Type B pancreatic cell (in vitro differentiated cells): ENCODE measurements around the gene CXCR4. TPM values are rescaled to one million over a fixed set of nuclear protein-coding genes. Genes with fewer than 3 reads are reported as not detected.

Experiments
- DNase-seq: peaks from one replicate; pipeline ENCODE4 v3.0.0; 2021; ENCODE audit warnings: mixed read lengths; ENCODE audit not compliant: unreplicated experiment; ENCODE audit errors: extremely low spot score
- H3K27ac Mint-ChIP-seq: 2 replicates; pipeline ENCODE4 v1.8.0; 2021; ENCODE audit warnings: mild to moderate bottlenecking, mixed read lengths
- H3K27me3 Mint-ChIP-seq: 2 replicates; pipeline ENCODE4 v1.8.0; 2021; ENCODE audit warnings: mixed read lengths
- H3K36me3 Mint-ChIP-seq: 2 replicates; pipeline ENCODE4 v1.8.0; 2021; ENCODE audit warnings: mixed read lengths
- H3K4me1 Mint-ChIP-seq: one replicate; pipeline ENCODE4 v1.8.0; 2021; ENCODE audit warnings: mixed read lengths; ENCODE audit not compliant: unreplicated experiment
- H3K4me3 Mint-ChIP-seq: 2 replicates; pipeline ENCODE4 v1.8.0; 2021; ENCODE audit warnings: mild to moderate bottlenecking, mixed read lengths
- H3K9me3 Mint-ChIP-seq: 2 replicates; pipeline ENCODE4 v1.8.0; 2021; ENCODE audit warnings: mixed read lengths
- CTCF ChIP-seq: fragments of 200-600 bp; sonication (generic); conservative IDR thresholded peaks from 2 replicates; pipeline ENCODE4 v1.5.0; 2021; ENCODE audit warnings: antibody characterized with exemption, mild to moderate bottlenecking
- total RNA-seq: library from RNA; stranded (reverse); gene quantifications from 2 replicates; pipeline ENCODE4 v1.2.1, GENCODE V29; 2021; ENCODE audit warnings: low replicate concordance

The CXCR4 gene
- total RNA-seq, 1 donor from 2014 or later, result 34.8 TPM

- DNase-seq, result no peak
- Mint-ChIP-seq H3K9me3 (no peaks in the 10 kb centered on the region), H3K27ac (no peak overlapping the region), H3K4me3 (no peak overlapping the region), H3K4me1 (no peaks in the 10 kb centered on the region), H3K36me3 (no peaks in the 10 kb centered on the region), H3K27me3 (peaks cover 19% of the 10 kb centered on the region)
- no peak for TF ChIP-seq CTCF
Observed at GRCh38 chr2:136151021-136151971, 33.3 kb upstream of the CXCR4 start.

DNA sequence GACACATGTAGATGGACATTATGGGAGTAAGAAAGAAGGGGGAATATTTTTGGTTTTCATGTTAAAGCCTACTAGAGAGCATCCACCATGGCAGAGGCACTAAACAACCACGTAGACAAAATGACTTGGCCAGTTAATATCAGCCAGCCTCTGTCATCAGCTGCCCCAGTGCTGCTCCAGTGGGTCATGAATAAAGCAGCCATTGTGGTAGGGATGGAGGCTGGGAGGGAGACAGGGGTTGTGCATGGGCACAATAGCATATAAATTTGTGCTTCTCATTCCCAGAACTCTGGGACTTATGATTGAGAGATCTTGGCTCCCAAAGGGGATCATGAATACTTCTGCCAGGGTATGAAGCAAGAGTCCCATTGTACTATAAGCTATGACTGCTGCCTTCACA, 31.1 kb upstream of the CXCR4 start:
- peaks cover 23% of the 10 kb centered on the region for H3K27me3 Mint-ChIP-seq

GRCh38 chr2:136146564-136146963, 28.6 kb upstream of the CXCR4 start:
- Mint-ChIP-seq H3K4me3 (no peak overlapping the region), H3K9me3 (no peaks in the 10 kb centered on the region), H3K27me3 (peaks cover 20% of the 10 kb centered on the region), H3K36me3 (no peaks in the 10 kb centered on the region), H3K27ac (no peak overlapping the region), H3K4me1 (no peaks in the 10 kb centered on the region)
- no peak for DNase-seq
- TF ChIP-seq CTCF, result no peak

More for the DNA sequence above, 31.1 kb upstream of the CXCR4 start:
- Mint-ChIP-seq H3K4me3 (no peak overlapping the region), H3K4me1 (no peaks in the 10 kb centered on the region), H3K9me3 (no peaks in the 10 kb centered on the region), H3K27ac (no peak overlapping the region), H3K36me3 (no peaks in the 10 kb centered on the region)
- no peak for DNase-seq
- no peak for TF ChIP-seq CTCF

DNA sequence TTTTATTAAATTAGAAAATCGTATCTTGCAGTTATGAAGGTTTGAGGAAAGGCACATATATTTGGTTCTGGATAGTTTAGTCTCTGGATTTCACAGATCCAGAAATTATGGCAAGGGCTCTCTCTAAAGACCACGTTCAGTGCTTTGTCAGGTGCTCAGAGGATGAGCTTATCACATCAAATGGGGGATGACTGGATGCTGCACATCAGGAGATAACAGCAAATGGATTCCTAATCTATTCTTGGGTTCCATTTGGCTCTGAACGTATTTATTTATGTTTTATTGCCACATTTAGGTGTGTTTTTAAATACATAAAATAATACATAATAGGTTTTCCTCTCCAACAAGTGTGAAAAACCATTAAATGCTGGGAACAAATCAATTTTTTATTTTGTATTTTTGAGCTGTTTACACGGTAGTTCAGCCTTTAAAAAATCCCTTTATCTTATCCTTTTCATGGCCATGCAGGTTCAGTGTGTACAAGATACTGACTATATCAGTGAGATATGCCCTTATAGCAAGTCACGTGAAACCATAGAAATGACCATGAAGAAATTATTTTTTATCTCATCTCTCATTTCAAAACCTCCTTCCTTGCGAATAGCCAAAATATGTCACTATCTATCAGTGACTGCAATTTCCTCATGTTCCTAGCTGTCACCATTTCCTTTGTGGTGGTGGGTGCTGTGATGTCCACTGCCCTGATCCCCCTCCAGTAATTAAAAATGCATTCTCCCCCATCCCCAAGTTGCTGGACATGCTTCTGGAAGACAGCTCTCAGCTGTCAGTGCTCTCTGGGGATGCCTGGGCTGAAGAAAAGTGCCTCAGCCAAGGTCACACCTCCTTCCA, 25.9 kb upstream of the CXCR4 start:
- no peak for TF ChIP-seq CTCF
- no peaks in the 10 kb centered on the region for H3K4me1 Mint-ChIP-seq
- H3K4me3 Mint-ChIP-seq, result no peak overlapping the region
- H3K9me3 Mint-ChIP-seq, result peaks cover 4% of the 10 kb centered on the region
- peaks cover 15% of the 10 kb centered on the region for H3K27me3 Mint-ChIP-seq
- no peaks in the 10 kb centered on the region for H3K36me3 Mint-ChIP-seq
- no peak overlapping the region for H3K27ac Mint-ChIP-seq
- no peak for DNase-seq

GRCh38 chr2:136141510-136142149, 23.7 kb upstream of the CXCR4 start:
- TF ChIP-seq CTCF, result no peak
- Mint-ChIP-seq H3K4me3 (no peak overlapping the region), H3K36me3 (no peaks in the 10 kb centered on the region), H3K27ac (no peak overlapping the region), H3K4me1 (peaks cover 4% of the 10 kb centered on the region), H3K27me3 (peaks cover 28% of the 10 kb centered on the region), H3K9me3 (peaks cover 4% of the 10 kb centered on the region)
- no peak for DNase-seq
